ENCODE measurements around the gene GATB. TPM values are rescaled to one million over a fixed set of nuclear protein-coding genes. Genes with fewer than 3 reads are reported as not detected.

GATB gene
- total and polyA plus RNA-seq, 2 of the 4 experiments (the other 2 are of a cell fraction) = 18.7 to 20.3 TPM

DNA sequence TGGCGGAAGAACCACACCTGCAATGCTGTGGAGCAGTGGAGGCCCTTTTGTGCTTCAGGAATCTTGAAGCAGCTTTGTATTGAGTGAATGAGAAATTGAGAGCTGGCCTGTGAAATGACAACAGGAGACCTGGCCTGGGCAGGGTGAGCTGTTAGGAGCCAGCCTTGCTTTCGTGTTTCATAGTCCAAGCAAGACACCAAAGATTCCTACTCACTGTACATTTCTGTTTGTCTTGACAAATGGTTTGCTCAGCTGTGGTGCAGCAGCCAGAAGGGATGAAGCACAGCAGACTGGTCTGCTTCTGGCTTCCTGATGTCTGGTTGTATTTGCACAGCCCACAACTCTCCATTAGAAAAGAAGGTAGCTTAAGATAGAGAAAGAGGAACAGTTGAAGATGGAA is 96.5 kb downstream of the GATB start (continued):
- TF ChIP-seq, protein P1, sequence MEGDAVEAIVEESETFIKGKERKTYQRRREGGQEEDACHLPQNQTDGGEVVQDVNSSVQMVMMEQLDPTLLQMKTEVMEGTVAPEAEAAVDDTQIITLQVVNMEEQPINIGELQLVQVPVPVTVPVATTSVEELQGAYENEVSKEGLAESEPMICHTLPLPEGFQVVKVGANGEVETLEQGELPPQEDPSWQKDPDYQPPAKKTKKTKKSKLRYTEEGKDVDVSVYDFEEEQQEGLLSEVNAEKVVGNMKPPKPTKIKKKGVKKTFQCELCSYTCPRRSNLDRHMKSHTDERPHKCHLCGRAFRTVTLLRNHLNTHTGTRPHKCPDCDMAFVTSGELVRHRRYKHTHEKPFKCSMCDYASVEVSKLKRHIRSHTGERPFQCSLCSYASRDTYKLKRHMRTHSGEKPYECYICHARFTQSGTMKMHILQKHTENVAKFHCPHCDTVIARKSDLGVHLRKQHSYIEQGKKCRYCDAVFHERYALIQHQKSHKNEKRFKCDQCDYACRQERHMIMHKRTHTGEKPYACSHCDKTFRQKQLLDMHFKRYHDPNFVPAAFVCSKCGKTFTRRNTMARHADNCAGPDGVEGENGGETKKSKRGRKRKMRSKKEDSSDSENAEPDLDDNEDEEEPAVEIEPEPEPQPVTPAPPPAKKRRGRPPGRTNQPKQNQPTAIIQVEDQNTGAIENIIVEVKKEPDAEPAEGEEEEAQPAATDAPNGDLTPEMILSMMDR (conservative IDR thresholded peaks at IDR 0.05; ENCODE audit: low read depth, low read length) = no peak
- no peak for TF ChIP-seq POLR2A (IDR thresholded peaks at IDR 0.05; ENCODE audit: low read depth, low read length)
- no peak for TF ChIP-seq MXI1 (IDR thresholded peaks at IDR 0.05; ENCODE audit: borderline replicate concordance, low read depth, low read length)
- no peak for TF ChIP-seq NFE2L2 (IDR thresholded peaks at IDR 0.05; ENCODE audit: low read depth, low read length)
- TF ChIP-seq CEBPB (IDR thresholded peaks at IDR 0.05; ENCODE audit: low read depth, low read length) = no peak
- TF ChIP-seq RFX5 (IDR thresholded peaks at IDR 0.05; ENCODE audit: low read depth, low read length) = no peak

DNA sequence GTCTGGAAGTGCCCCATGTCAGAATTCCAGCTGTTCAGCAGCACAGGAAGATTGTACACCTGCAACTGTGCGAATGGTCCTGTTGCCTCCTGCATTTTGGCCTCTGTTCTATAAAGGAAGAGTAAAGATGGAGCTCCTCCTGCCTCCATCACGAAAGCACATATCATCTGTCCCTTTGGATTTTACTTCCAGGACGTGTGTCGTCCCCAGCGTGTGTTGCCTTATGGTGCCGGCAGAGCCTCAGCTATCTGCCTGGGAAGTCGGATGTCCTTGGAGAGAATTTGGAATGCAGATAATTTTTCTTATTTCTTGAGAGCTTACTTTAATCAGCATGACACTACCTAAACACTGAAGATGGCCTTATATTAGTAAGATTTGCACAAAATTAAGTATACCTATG is 97.7 kb downstream of the GATB start:
- Histone ChIP-seq H3K4ac (ENCODE audit: low read depth, low read length) (no peak overlapping the region), H3K9me3 (ENCODE audit: control insufficient read depth, insufficient read depth, low read length) (no peaks in the 10 kb centered on the region), H2BK120ac (ENCODE audit: low read depth, low read length) (no peak overlapping the region), H3K36me3 (ENCODE audit: control insufficient read depth, insufficient read depth, low read length) (no peaks in the 10 kb centered on the region), H2AK9ac (replicated peaks; ENCODE audit: low read depth, low read length, poor library complexity) (no peak overlapping the region), H2AK5ac (ENCODE audit: low read depth, low read length) (no peak overlapping the region), H3K4me3 (ENCODE audit: insufficient read depth, low read depth, low read length) (no peak overlapping the region), H3K79me1 (ENCODE audit: low read depth in 1 of 2, low read length in 2 of 2) (no peaks in the 10 kb centered on the region), H3K14ac (replicated peaks; ENCODE audit: low read depth, low read length) (no peak overlapping the region), H3K18ac (ENCODE audit: low read depth, low read length) (no peak overlapping the region), H3K4me1 (ENCODE audit: control insufficient read depth, insufficient read depth, low read length) (peaks cover 5% of the 10 kb centered on the region), H4K8ac (ENCODE audit: low read depth in 2 of 2, low read length in 2 of 2) (no peak overlapping the region), H3K4me2 (ENCODE audit: low read depth, low read length) (no peak overlapping the region), H4K5ac (ENCODE audit: low read depth, low read length) (no peak overlapping the region), H2BK5ac (ENCODE audit: low read depth, low read length, poor library complexity, severe bottlenecking) (no peak overlapping the region), H2BK15ac (ENCODE audit: low read depth, low read length) (no peak overlapping the region), H2BK20ac (ENCODE audit: low read depth, low read length) (no peak overlapping the region), H3K56ac (ENCODE audit: extremely low read depth, insufficient read depth, low read length) (no peak overlapping the region), H3K9me1 (ENCODE audit: insufficient read depth, low read length) (peaks cover 3% of the 10 kb centered on the region), H4K91ac (ENCODE audit: insufficient read depth, low read depth, low read length) (no peak overlapping the region), H3K9ac (ENCODE audit: low read depth, low read length) (no peak overlapping the region), H2AFZ (replicated peaks; ENCODE audit: low read length, poor library complexity) (no peak overlapping the region), H4K20me1 (ENCODE audit: insufficient read depth, low read length) (no peaks in the 10 kb centered on the region), H3K27me3 (ENCODE audit: control insufficient read depth, insufficient read depth, low read length) (peaks cover 2% of the 10 kb centered on the region; the same call in 1 of the 2 replicates), H3K23ac (ENCODE audit: low read depth, low read length) (no peak overlapping the region), H3K27ac (ENCODE audit: insufficient read depth, low read length) (no peak overlapping the region)
- DNase-seq = no peak
- TF ChIP-seq RAD21 (IDR thresholded peaks at IDR 0.05; ENCODE audit: low read length) = no peak
- no peak for TF ChIP-seq RCOR1 (IDR thresholded peaks at IDR 0.05; ENCODE audit: insufficient replicate concordance, low read length)
- no peak for TF ChIP-seq MAZ (IDR thresholded peaks at IDR 0.05; ENCODE audit: borderline replicate concordance, low read depth, low read length)
- TF ChIP-seq POLR2A (IDR thresholded peaks at IDR 0.05; ENCODE audit: low read depth, low read length) = no peak
- TF ChIP-seq SMC3 (IDR thresholded peaks at IDR 0.05; ENCODE audit: low read depth, low read length) = no peak
- CTCF ChIA-PET = interaction anchor here (0.6 kb wide), 1 partner anchor 18 kb away, joined by 3 read pairs; no protein-coding TSS in a partner anchor
- in situ Hi-C loops (cut with MboI; ENCODE audit: low sequenced_read_pairs) = no loop called here
- POLR2A ChIA-PET (ENCODE audit: unreplicated experiment) = no interaction called here
- WGBS, 2 experiments (ENCODE audit: extremely low coverage in 2 of 2, insufficient read length in 1 of 2) = no CpG with 5 or more reads among the region's 7 CpGs
- intact Hi-C loops (cut with micrococcal nuclease) = no loop called here
- no TSS peak for BruUV-seq (replicated peaks)
- ATAC-seq (ENCODE audit: low read depth) = no peak
- dilution Hi-C loops (cut with HindIII; ENCODE audit: low sequenced_read_pairs, unreplicated experiment) = no loop called here

Measured in IMR-90 (cell line).